ENCODE data around the gene ABR.
"Not testable (repeated sequence)": the region's sequence is repeated elsewhere in the genome, so short reads cannot be mapped to it uniquely, and the experiment has no call there.

GRCh38 chr17:1128463-1128862, 51.3 kb downstream of the ABR start:
- TF ChIP-seq, protein P1, sequence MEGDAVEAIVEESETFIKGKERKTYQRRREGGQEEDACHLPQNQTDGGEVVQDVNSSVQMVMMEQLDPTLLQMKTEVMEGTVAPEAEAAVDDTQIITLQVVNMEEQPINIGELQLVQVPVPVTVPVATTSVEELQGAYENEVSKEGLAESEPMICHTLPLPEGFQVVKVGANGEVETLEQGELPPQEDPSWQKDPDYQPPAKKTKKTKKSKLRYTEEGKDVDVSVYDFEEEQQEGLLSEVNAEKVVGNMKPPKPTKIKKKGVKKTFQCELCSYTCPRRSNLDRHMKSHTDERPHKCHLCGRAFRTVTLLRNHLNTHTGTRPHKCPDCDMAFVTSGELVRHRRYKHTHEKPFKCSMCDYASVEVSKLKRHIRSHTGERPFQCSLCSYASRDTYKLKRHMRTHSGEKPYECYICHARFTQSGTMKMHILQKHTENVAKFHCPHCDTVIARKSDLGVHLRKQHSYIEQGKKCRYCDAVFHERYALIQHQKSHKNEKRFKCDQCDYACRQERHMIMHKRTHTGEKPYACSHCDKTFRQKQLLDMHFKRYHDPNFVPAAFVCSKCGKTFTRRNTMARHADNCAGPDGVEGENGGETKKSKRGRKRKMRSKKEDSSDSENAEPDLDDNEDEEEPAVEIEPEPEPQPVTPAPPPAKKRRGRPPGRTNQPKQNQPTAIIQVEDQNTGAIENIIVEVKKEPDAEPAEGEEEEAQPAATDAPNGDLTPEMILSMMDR (IDR thresholded peaks at IDR 0.05; ENCODE audit: insufficient read depth, low read depth, low read length): not testable (repeated sequence)
- not testable (repeated sequence) for TF ChIP-seq EZH2 (IDR thresholded peaks at IDR 0.05; ENCODE audit: insufficient read depth, low read length)

Measured in astrocyte (in vitro differentiated cells and primary cell).